ENCODE results near the gene KIAA1217.
A peak's percentile ranks its signal among the peaks of the same experiment; 100 is the strongest.

The KIAA1217 gene

GRCh38 chr10:24502006-24502405 lies 293.1 kb downstream of the KIAA1217 start:
- DNase-seq (ENCODE audit: low read depth): no peak

- DNase-seq (ENCODE audit: low read depth): no peak
These were observed 294.0 kb downstream of the KIAA1217 start for GRCh38 chr10:24502801-24503460.

- DNase-seq (ENCODE audit: low read depth): no peak
These were observed 294.8 kb downstream of the KIAA1217 start for GRCh38 chr10:24503461-24504320.

- DNase-seq (ENCODE audit: low read depth): no peak
These were observed 296.8 kb downstream of the KIAA1217 start for GRCh38 chr10:24505759-24506158.

GRCh38 chr10:24513155-24513554 lies 304.2 kb downstream of the KIAA1217 start:
- DNase-seq (ENCODE audit: low read depth): no peak

- DNase-seq (ENCODE audit: low read depth): no peak
These were observed 306.5 kb downstream of the KIAA1217 start for GRCh38 chr10:24515481-24515880.

- no peak for DNase-seq (ENCODE audit: low read depth)
These were observed 309.5 kb downstream of the KIAA1217 start for GRCh38 chr10:24518411-24518810.

GRCh38 chr10:24518981-24519597 lies 310.2 kb downstream of the KIAA1217 start:
- DNase-seq (ENCODE audit: low read depth): no peak

- peak; percentile 6 for DNase-seq (ENCODE audit: low read depth)
These were observed 311.0 kb downstream of the KIAA1217 start for GRCh38 chr10:24519950-24520349.

GRCh38 chr10:24524314-24524713 lies 315.4 kb downstream of the KIAA1217 start:
- DNase-seq (ENCODE audit: low read depth): no peak

- DNase-seq (ENCODE audit: low read depth): no peak
These were observed 317.2 kb downstream of the KIAA1217 start for GRCh38 chr10:24526085-24526649.

GRCh38 chr10:24528946-24529345 lies 320.0 kb downstream of the KIAA1217 start:
- DNase-seq (ENCODE audit: low read depth): no peak

GRCh38 chr10:24531439-24531838 lies 322.5 kb downstream of the KIAA1217 start:
- DNase-seq (ENCODE audit: low read depth): no peak

- no peak for DNase-seq (ENCODE audit: low read depth)
These were observed 325.0 kb downstream of the KIAA1217 start for GRCh38 chr10:24533981-24534380.

- no peak for DNase-seq (ENCODE audit: low read depth)
These were observed 327.7 kb downstream of the KIAA1217 start for GRCh38 chr10:24536636-24537035.

GRCh38 chr10:24541239-24541753 lies 332.4 kb downstream of the KIAA1217 start:
- DNase-seq (ENCODE audit: low read depth): no peak

GRCh38 chr10:24542314-24543270 lies 333.7 kb downstream of the KIAA1217 start:
- DNase-seq (ENCODE audit: low read depth): no peak

GRCh38 chr10:24544776-24545175 lies 335.8 kb downstream of the KIAA1217 start:
- DNase-seq (ENCODE audit: low read depth): no peak

- DNase-seq (ENCODE audit: low read depth): no peak
These were observed 336.6 kb downstream of the KIAA1217 start for GRCh38 chr10:24545585-24545984.

GRCh38 chr10:24550680-24551079 lies 341.7 kb downstream of the KIAA1217 start:
- DNase-seq (ENCODE audit: low read depth): no peak

GRCh38 chr10:24551161-24551560 lies 342.2 kb downstream of the KIAA1217 start:
- DNase-seq (ENCODE audit: low read depth): no peak

Measured in stimulated activated CD4-positive, alpha-beta T cell treated with anti-CD3 and anti-CD28 coated beads, Interleukin-2, amount 100 ng/mL, for 4 hours (primary cell).